Natural killer cell (primary cell): ENCODE measurements around the gene DGKD. TPM values are rescaled to one million over a fixed set of nuclear protein-coding genes. Genes with fewer than 3 reads are reported as not detected.
A peak's percentile ranks its signal among the peaks of the same experiment; 100 is the strongest.

ENCODE experiments used
- ATAC-seq, 3 donors: fragments of 150-1000 bp in 2 of 3; fragments of 200-7000 bp in 1 of 3; cut with Tn5 transposase; 1 replicate in 1 of 3; 2 replicates in 2 of 3; pipeline ENCODE4 v1.10.0; 2021; ENCODE audit warnings: mild to moderate bottlenecking in 2 of 3, moderate library complexity in 2 of 3
- DNase-seq, 2 donors: peaks; one replicate each; pipeline versions ENCODE4 v3.0.0 to v3.0.0-alpha.2; 2013 to 2021; ENCODE audit warnings: mixed read lengths in 1 of 2
- H3K27ac ChIP-seq: one replicate; pipeline ENCODE4 v1.5.1; 2013; ENCODE audit warnings: mild to moderate bottlenecking, low read length
- H3K27me3 ChIP-seq: one replicate; pipeline ENCODE4 v1.6.1; 2013; ENCODE audit warnings: low read length; ENCODE audit not compliant: control insufficient read depth, insufficient read depth
- H3K36me3 ChIP-seq: one replicate; pipeline ENCODE4 v1.6.1; 2013; ENCODE audit warnings: low read length; ENCODE audit not compliant: control insufficient read depth, insufficient read depth
- H3K4me1 ChIP-seq: one replicate; pipeline ENCODE4 v1.6.1; 2013; ENCODE audit warnings: low read length; ENCODE audit not compliant: control insufficient read depth, insufficient read depth
- H3K4me3 ChIP-seq: one replicate; pipeline ENCODE4 v1.5.1; 2013; ENCODE audit warnings: low read length
- H3K9me3 ChIP-seq: one replicate; pipeline ENCODE4 v1.6.1; 2013; ENCODE audit warnings: low read length; ENCODE audit not compliant: control insufficient read depth, insufficient read depth
- H3K27ac Mint-ChIP-seq, 2 donors: one replicate each; pipeline ENCODE4 v1.8.0; 2022; ENCODE audit warnings: mild to moderate bottlenecking in 2 of 2, mixed read lengths in 2 of 2, moderate library complexity in 1 of 2
- H3K27me3 Mint-ChIP-seq, 2 donors: one replicate each; pipeline ENCODE4 v1.8.0; 2022; ENCODE audit warnings: low read depth in 2 of 2, mixed read lengths in 2 of 2
- H3K36me3 Mint-ChIP-seq: one replicate; pipeline ENCODE4 v1.8.0; 2022; ENCODE audit warnings: mixed read lengths
- H3K4me1 Mint-ChIP-seq, 2 donors: one replicate each; pipeline ENCODE4 v1.8.0; 2022; ENCODE audit warnings: mixed read lengths in 2 of 2
- H3K4me3 Mint-ChIP-seq: one replicate; pipeline ENCODE4 v1.8.0; 2022; ENCODE audit warnings: mild to moderate bottlenecking, moderate library complexity, mixed read lengths
- H3K9me3 Mint-ChIP-seq, 2 donors: one replicate each; pipeline ENCODE4 v1.8.0; 2022; ENCODE audit warnings: mixed read lengths in 2 of 2
- WGBS: methylation state at CpG from one replicate; pipeline ENCODE4 v1.1.7; 2013; ENCODE audit warnings: missing lambda C conversion rate; ENCODE audit not compliant: insufficient coverage; 5-methylcytosine and 5-hydroxymethylcytosine counted together
- intact Hi-C: fragments of 100-400 bp; cut with micrococcal nuclease; formaldehyde crosslinking; loops from one replicate; pipeline ENCODE4 v1.14.2; 2022
- total RNA-seq, 4 donors: library from RNA; stranded (reverse); fragments of 120-200 nt in 1 of 4; gene quantifications; one replicate each; pipeline versions ENCODE4 v1.2.3 to v1.2.4, GENCODE V29; 2013 to 2022
- TF ChIP-seq, protein P1 (sequence below): fragments of 200-600 bp; IDR thresholded peaks from one replicate; pipeline ENCODE4 v1.8.0; 2022; ENCODE audit warnings: antibody characterized with exemption

Gene DGKD
- total RNA-seq, 3 donors from 2014 or later (not counting 1 experiment from before 2014, with no cell fraction given), result 299 to 456 (median 329) TPM

DNA sequence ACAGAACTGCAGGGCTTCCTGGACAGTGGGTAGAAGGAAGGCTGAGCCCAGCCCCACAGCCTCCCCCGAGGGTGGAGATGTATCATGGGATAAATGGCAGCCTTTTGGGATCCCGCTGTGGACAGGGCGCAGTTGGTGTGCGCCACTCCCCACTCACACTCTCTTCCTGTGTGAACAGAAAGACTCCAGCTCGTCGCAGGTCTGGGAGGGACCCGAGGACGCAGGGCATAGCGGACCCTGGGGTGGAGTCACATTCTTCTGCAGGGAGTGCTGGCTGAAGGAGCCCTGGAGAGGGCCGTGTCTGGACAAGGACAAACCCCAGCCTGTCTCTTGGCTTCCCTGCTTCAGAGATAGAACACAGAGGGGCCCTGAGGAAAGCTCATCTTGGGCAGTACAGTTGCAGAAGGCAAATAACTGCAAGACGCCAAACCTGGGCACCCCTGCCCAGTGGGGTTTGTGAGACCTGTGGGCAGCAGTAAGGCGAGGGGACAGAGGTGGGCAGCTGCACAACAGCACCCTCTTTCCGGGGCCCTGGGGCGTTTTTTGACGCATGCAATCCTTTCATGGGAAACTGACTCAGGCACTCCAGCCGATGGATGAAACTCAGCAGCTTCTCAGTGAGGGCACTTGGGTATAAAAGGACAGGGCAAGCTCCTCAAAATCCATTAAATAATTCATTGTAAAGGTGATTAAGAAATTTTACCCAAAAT lies 110.4 kb downstream of the DGKD start:
- Mint-ChIP-seq H3K27ac (no peak overlapping the region), H3K4me3 (no peak overlapping the region), H3K9me3 (no peaks in the 10 kb centered on the region), H3K27me3 (no peaks in the 10 kb centered on the region), H3K36me3 (peaks cover 15% of the 10 kb centered on the region), H3K4me1 (no peaks in the 10 kb centered on the region)
- Histone ChIP-seq H3K9me3 (no peaks in the 10 kb centered on the region), H3K36me3 (peaks cover 82% of the 10 kb centered on the region), H3K4me3 (no peak overlapping the region), H3K4me1 (no peaks in the 10 kb centered on the region), H3K27ac (no peak overlapping the region), H3K27me3 (no peaks in the 10 kb centered on the region)
- TF ChIP-seq, protein P1, sequence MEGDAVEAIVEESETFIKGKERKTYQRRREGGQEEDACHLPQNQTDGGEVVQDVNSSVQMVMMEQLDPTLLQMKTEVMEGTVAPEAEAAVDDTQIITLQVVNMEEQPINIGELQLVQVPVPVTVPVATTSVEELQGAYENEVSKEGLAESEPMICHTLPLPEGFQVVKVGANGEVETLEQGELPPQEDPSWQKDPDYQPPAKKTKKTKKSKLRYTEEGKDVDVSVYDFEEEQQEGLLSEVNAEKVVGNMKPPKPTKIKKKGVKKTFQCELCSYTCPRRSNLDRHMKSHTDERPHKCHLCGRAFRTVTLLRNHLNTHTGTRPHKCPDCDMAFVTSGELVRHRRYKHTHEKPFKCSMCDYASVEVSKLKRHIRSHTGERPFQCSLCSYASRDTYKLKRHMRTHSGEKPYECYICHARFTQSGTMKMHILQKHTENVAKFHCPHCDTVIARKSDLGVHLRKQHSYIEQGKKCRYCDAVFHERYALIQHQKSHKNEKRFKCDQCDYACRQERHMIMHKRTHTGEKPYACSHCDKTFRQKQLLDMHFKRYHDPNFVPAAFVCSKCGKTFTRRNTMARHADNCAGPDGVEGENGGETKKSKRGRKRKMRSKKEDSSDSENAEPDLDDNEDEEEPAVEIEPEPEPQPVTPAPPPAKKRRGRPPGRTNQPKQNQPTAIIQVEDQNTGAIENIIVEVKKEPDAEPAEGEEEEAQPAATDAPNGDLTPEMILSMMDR, result no peak
- ATAC-seq, result no peak
- WGBS, result 93% methylated on average over 16 of the region's 16 CpGs
- no peak for DNase-seq
- intact Hi-C loops, result no loop called here

GRCh38 chr2:233466991-233467603 lies 112.8 kb downstream of the DGKD start:
- DNase-seq, result no peak

GRCh38 chr2:233468047-233468740 lies 113.9 kb downstream of the DGKD start:
- Mint-ChIP-seq H3K27ac (peak overlapping the region in 1 of 2 donors; percentile 43), H3K4me3 (no peak overlapping the region), H3K27me3 (no peaks in the 10 kb centered on the region), H3K9me3 (no peaks in the 10 kb centered on the region), H3K36me3 (peaks cover 27% of the 10 kb centered on the region), H3K4me1 (no peaks in the 10 kb centered on the region)
- no peak for DNase-seq
- ATAC-seq, result no peak
- Histone ChIP-seq H3K27me3 (no peaks in the 10 kb centered on the region), H3K4me1 (no peaks in the 10 kb centered on the region), H3K27ac (no peak overlapping the region), H3K4me3 (no peak overlapping the region), H3K36me3 (peaks cover 84% of the 10 kb centered on the region), H3K9me3 (no peaks in the 10 kb centered on the region)
- intact Hi-C loops, result no loop called here
- WGBS, result 94% methylated on average over 22 of the region's 22 CpGs
- TF ChIP-seq, protein P1, result no peak

More at GRCh38 chr2:233466991-233467603, 112.8 kb downstream of the DGKD start:
- ATAC-seq, result no peak
- H3K27ac ChIP-seq, result no peak overlapping the region
- no peaks in the 10 kb centered on the region for H3K4me1 ChIP-seq
- no peak overlapping the region for H3K4me3 ChIP-seq
- peaks cover 17% of the 10 kb centered on the region for H3K36me3 Mint-ChIP-seq
- WGBS, result 96% methylated on average over 20 of the region's 20 CpGs
- intact Hi-C loops, result no loop called here
- H3K9me3 ChIP-seq, result no peaks in the 10 kb centered on the region
- H3K36me3 ChIP-seq, result peaks cover 88% of the 10 kb centered on the region
- H3K27me3 ChIP-seq, result no peaks in the 10 kb centered on the region
- H3K9me3 Mint-ChIP-seq, result no peaks in the 10 kb centered on the region
- peak overlapping the region; percentile 38 to 43 for H3K27ac Mint-ChIP-seq
- H3K4me3 Mint-ChIP-seq, result no peak overlapping the region
- no peaks in the 10 kb centered on the region for H3K4me1 Mint-ChIP-seq
- TF ChIP-seq, protein P1, result no peak
- no peaks in the 10 kb centered on the region for H3K27me3 Mint-ChIP-seq
